Motor neuron (in vitro differentiated cells): Measurements from ENCODE around the gene RAB3IP. TPM values are rescaled to one million over a fixed set of nuclear protein-coding genes. Genes with fewer than 3 reads are reported as not detected.

Experiments
- ATAC-seq, 8 experiments: fragments of 200-7000 bp; cut with Tn5 transposase; replicated peaks in 6 of 8; 2 replicates each; pipeline ENCODE4 v1.8.0; 2021; ENCODE audit warnings: mild to moderate bottlenecking in 8 of 8, moderate library complexity in 8 of 8
- H3K27ac ChIP-seq, 2 donors: fragments of 250-450 bp; sonication (Bioruptor Pico); 2 replicates each; pipeline ENCODE4 v1.9.0; 2021; ENCODE audit warnings: antibody characterized with exemption in 2 of 2, mild to moderate bottlenecking in 2 of 2, moderate library complexity in 1 of 2
- H3K4me1 ChIP-seq, 2 donors: fragments of 250-450 bp; sonication (Bioruptor Pico); replicated peaks in 1 of 2; 2 replicates each; pipeline ENCODE4 v1.6.1; 2021; ENCODE audit warnings: antibody characterized with exemption in 2 of 2, mild to moderate bottlenecking in 2 of 2, moderate library complexity in 1 of 2
- H3K4me3 ChIP-seq, 5 donors: fragments of 250-450 bp; sonication (Bioruptor Pico); 2 replicates each; pipeline ENCODE4 v1.9.0; 2021; ENCODE audit warnings: antibody characterized with exemption in 5 of 5, mild to moderate bottlenecking in 5 of 5, moderate library complexity in 4 of 5
- WGBS, 10 experiments: fragments of 450-650 bp; shearing (Covaris generic); methylation state at CpG; one replicate each; pipeline ENCODE4 v1.0.0; 2022; 5-methylcytosine and 5-hydroxymethylcytosine counted together
- in situ Hi-C, 9 experiments: fragments of 400-800 bp; cut with MboI; loops; one replicate each; pipeline ENCODE4 v1.15.0; 2021; ENCODE audit warnings: low sequenced_read_pairs in 9 of 9, low pct_unique_long_range_greater_than_20kb in 2 of 9; ENCODE audit not compliant: unreplicated experiment in 9 of 9
- total RNA-seq, 8 experiments: library from RNA; unstranded; fragments of 300-600 nt; gene quantifications; 2 replicates each; pipeline versions ENCODE4 v1.2.3 to v1.2.4, GENCODE V29; 2022

RAB3IP gene, protein sequence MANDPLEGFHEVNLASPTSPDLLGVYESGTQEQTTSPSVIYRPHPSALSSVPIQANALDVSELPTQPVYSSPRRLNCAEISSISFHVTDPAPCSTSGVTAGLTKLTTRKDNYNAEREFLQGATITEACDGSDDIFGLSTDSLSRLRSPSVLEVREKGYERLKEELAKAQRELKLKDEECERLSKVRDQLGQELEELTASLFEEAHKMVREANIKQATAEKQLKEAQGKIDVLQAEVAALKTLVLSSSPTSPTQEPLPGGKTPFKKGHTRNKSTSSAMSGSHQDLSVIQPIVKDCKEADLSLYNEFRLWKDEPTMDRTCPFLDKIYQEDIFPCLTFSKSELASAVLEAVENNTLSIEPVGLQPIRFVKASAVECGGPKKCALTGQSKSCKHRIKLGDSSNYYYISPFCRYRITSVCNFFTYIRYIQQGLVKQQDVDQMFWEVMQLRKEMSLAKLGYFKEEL
- 10 to 100 TPM in 5 of 8 experiments, 1 to 10 TPM in 3; 1.7 to 36.5 (median 18.3) TPM for total RNA-seq

GRCh38 chr12:69738351-69739286, at the start of gene RAB3IP:
Gene RAB3IP (plus strand): TSS chr12:69738860. CDS start chr12:69755409, 16,549 bp downstream.
- in situ Hi-C loops = no loop called here
- 0 to 93% (median 40%) methylated on average over 1 to 7 of the region's 110 CpGs; no CpG with 5 or more reads in 4 of the 10 experiments for WGBS, 10 experiments
- Histone ChIP-seq H3K4me1 (peaks cover 0 to 6% of the 10 kb centered on the region in 2 donors), H3K4me3 (peak within 1 kb of the TSS; percentile 61 to 97 (median 85)), H3K27ac (peak within 1 kb of the TSS; percentile 56 to 84)
- ATAC-seq = peak; percentile 75 to 93 (median 90)

GRCh38 chr12:69689638-69690037, 49.0 kb upstream of the RAB3IP start:
- H3K4me3 ChIP-seq = no peak overlapping the region
- in situ Hi-C loops = no loop called here
- H3K27ac ChIP-seq = no peak overlapping the region
- ATAC-seq = no peak
- 0 to 78% (median 52%) methylated on average over 1 to 2 of the region's 2 CpGs; no CpG with 5 or more reads in 3 of the 10 experiments for WGBS, 10 experiments
- no peaks in the 10 kb centered on the region for H3K4me1 ChIP-seq

- 0 to 95% (median 80%) methylated on average over 1 to 7 of the region's 7 CpGs; no CpG with 5 or more reads in 1 of the 10 experiments for WGBS, 10 experiments
- no peaks in the 10 kb centered on the region for H3K4me1 ChIP-seq
- in situ Hi-C loops = no loop called here
These were observed 44.5 kb upstream of the RAB3IP start for GRCh38 chr12:69694123-69694522.

GRCh38 chr12:69698054-69698453, 40.6 kb upstream of the RAB3IP start:
- no peak for ATAC-seq
- in situ Hi-C loops = no loop called here
- H3K4me3 ChIP-seq = no peak overlapping the region

More at GRCh38 chr12:69694123-69694522, 44.5 kb upstream of the RAB3IP start:
- no peak for ATAC-seq
- Histone ChIP-seq H3K27ac (no peak overlapping the region), H3K4me3 (no peak overlapping the region)

GRCh38 chr12:69698769-69699540, 39.7 kb upstream of the RAB3IP start, which contains the start of gene BEST3:
Gene BEST3 (minus strand): TSS chr12:69699303. CDS start chr12:69697798, 1,505 bp downstream.
- no peak for ATAC-seq
- Histone ChIP-seq H3K4me3 (no peak within 1 kb of the TSS), H3K27ac (no peak within 1 kb of the TSS), H3K4me1 (no peaks in the 10 kb centered on the region)
- in situ Hi-C loops = no loop called here
- 64 to 96% (median 89%) methylated on average over 2 to 12 of the region's 12 CpGs; no CpG with 5 or more reads in 1 of the 10 experiments for WGBS, 10 experiments

More at GRCh38 chr12:69698054-69698453, 40.6 kb upstream of the RAB3IP start:
- no peak overlapping the region for H3K27ac ChIP-seq
- H3K4me1 ChIP-seq = no peaks in the 10 kb centered on the region
- 17 to 100% (median 77%) methylated on average over 1 to 2 of the region's 2 CpGs for WGBS, 10 experiments

DNA sequence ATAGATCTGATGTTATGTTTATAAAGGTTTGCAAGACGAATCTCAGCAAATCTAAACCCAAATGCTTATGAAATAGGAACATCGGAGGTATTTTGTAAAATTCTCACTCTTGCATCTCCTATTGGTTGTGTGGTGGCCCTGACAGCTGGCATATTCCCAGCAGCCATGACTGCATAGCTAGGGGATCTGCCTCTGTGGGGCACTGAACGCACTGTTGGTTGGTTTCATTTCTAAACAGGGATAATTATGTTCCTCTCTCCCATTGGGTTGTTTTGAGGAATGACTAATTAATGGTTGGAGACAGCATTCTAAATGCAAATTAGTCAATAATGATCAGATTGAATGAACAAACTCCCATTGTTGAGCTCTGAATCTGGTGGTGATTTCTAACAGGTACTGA, 36.8 kb upstream of the RAB3IP start:
- Histone ChIP-seq H3K4me3 (no peak overlapping the region), H3K4me1 (no peaks in the 10 kb centered on the region), H3K27ac (no peak overlapping the region)
- in situ Hi-C loops = no loop called here
- ATAC-seq = no peak
- 60 to 100% (median 87%) methylated on average over 1 to 3 of the region's 3 CpGs; no CpG with 5 or more reads in 4 of the 10 experiments for WGBS, 10 experiments

DNA sequence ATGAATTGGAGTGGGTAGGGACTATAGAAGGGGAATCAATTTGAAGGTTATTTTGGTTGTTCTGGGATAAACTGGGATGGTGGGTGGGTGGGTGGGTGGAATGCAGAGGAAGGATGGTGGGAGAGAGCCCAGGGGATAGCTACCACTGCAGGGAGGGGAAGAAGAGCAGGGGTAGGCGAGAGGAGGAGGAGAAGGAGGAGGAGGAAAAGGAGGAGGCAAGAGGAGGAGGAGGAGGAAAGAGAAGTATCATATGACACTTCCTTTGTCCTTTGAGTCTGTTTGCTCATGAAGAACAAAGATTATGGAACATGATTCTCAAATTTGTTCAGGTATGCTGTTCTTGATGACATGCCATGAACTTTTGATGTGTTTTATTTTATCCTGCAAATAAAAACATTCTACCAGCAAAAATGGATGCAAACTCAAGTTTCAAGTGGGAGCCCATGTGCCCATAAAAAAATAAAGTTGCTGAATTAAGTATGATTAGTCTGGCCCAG, 35.5 kb upstream of the RAB3IP start:
- no peak overlapping the region for H3K27ac ChIP-seq
- ATAC-seq = no peak
- in situ Hi-C loops = no loop called here
- H3K4me1 ChIP-seq = no peaks in the 10 kb centered on the region
- H3K4me3 ChIP-seq = no peak overlapping the region
- WGBS, 10 experiments = no CpG with 5 or more reads among the region's 1 CpG

GRCh38 chr12:69704357-69704756, 34.3 kb upstream of the RAB3IP start:
- Histone ChIP-seq H3K4me1 (no peaks in the 10 kb centered on the region), H3K27ac (no peak overlapping the region), H3K4me3 (no peak overlapping the region)
- in situ Hi-C loops = no loop called here
- no peak for ATAC-seq
- WGBS, 10 experiments = 0 to 67% (median 38%) methylated on average over 1 of the region's 1 CpG; no CpG with 5 or more reads in 5 of the 10 experiments

DNA sequence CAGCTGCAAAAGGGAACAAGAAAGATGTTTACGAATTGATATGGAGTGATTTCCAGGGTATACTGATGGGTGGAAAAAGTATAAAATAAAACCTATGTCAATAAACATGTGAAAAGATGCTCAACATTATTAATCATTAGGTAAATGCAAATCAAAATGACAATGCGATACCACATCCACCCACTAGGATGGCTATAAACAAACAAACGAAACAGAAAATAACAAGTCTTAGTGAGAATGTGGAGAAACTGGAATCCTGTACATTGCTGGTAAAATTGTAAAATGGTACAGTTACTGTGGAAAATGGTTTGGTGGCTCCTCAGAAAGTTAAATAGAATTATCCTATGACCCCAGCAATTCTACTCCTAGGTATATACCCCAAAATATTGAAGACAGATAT, 30.0 kb upstream of the RAB3IP start:
- H3K27ac ChIP-seq = no peak overlapping the region
- no peaks in the 10 kb centered on the region for H3K4me1 ChIP-seq
- H3K4me3 ChIP-seq = no peak overlapping the region
- 52 to 100% (median 93%) methylated on average over 1 to 3 of the region's 3 CpGs for WGBS, 10 experiments
- in situ Hi-C loops = no loop called here
- ATAC-seq = no peak

DNA sequence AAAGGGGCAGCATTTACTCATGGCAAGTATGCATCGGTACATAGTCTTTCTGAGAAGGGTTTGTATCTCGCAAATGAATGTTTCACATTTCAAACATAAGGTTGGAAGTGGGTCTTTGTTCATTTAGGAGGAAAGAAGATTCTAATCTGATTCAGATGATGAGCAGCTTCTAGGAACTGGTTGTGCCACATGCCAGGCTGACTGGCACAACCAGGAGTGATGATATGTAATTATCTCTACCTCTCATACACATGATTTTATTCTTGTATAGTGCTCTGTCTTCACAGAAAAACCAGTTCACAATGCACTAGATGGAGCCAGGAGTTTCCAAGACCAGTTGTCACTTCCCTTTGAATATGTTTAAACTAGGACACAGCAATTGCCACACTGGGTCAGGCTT, 25.8 kb upstream of the RAB3IP start:
- ATAC-seq = no peak
- Histone ChIP-seq H3K4me3 (no peak overlapping the region), H3K4me1 (no peaks in the 10 kb centered on the region), H3K27ac (no peak overlapping the region)
- in situ Hi-C loops = no loop called here
- WGBS, 10 experiments = 33 to 100% (median 90%) methylated on average over 2 of the region's 2 CpGs; no CpG with 5 or more reads in 1 of the 10 experiments

- H3K4me1 ChIP-seq = no peaks in the 10 kb centered on the region
- in situ Hi-C loops = no loop called here
- no peak for ATAC-seq
- H3K4me3 ChIP-seq = no peak overlapping the region
- WGBS, 10 experiments = 0 to 92% (median 25%) methylated on average over 1 to 3 of the region's 3 CpGs; no CpG with 5 or more reads in 3 of the 10 experiments
- no peak overlapping the region for H3K27ac ChIP-seq
These were observed 24.1 kb upstream of the RAB3IP start for GRCh38 chr12:69714542-69714941.
